IMR-90 (cell line): ENCODE data around the gene FNTB. TPM values are rescaled to one million over a fixed set of nuclear protein-coding genes. Genes with fewer than 3 reads are reported as not detected.

Experiments used
- ATAC-seq: fragments of 200-7000 bp; cut with Tn5 transposase; 2 replicates; pipeline ENCODE4 v1.9.1; 2020; ENCODE audit warnings: low read depth, mild to moderate bottlenecking, moderate library complexity
- BruUV-seq: library from RNA; stranded (reverse); fragments of 400-500 nt; replicated peaks from 2 replicates; lab custom pipeline; 2021; lab: Mats Ljungman, UMichigan
- CTCF ChIA-PET: fragments of 300-600 bp; formaldehyde crosslinking; extraction: SDS; loops from one replicate; lab custom pipeline; 2021; ENCODE audit warnings: antibody characterized with exemption; lab: Yijun Ruan, JAX
- POLR2A ChIA-PET: fragments of 300-600 bp; sonication (Branson Sonifier 250); formaldehyde crosslinking; loops from one replicate; lab custom pipeline; 2022; ENCODE audit warnings: antibody characterized with exemption; ENCODE audit not compliant: unreplicated experiment; lab: Charles Lee
- DNase-seq: peaks from one replicate; pipeline ENCODE4 v3.0.0; 2013
- H2AFZ ChIP-seq: replicated peaks from 2 replicates; pipeline ENCODE3; 2013; ENCODE audit warnings: low read length, mild to moderate bottlenecking; ENCODE audit not compliant: poor library complexity
- H2AK5ac ChIP-seq: 2 replicates; pipeline ENCODE4 v1.6.1; 2013; ENCODE audit warnings: low read depth, low read length, inconsistent platforms
- H2AK9ac ChIP-seq: replicated peaks from 2 replicates; pipeline ENCODE3; 2013; ENCODE audit warnings: mild to moderate bottlenecking, low read depth, low read length, moderate library complexity; ENCODE audit not compliant: poor library complexity
- H2BK120ac ChIP-seq: 2 replicates; pipeline ENCODE4 v1.6.1; 2013; ENCODE audit warnings: low read depth, low read length, inconsistent platforms
- H2BK15ac ChIP-seq: 3 replicates; pipeline ENCODE4 v1.6.1; 2013; ENCODE audit warnings: low read depth, low read length, inconsistent platforms
- H2BK20ac ChIP-seq: 2 replicates; pipeline ENCODE4 v1.6.1; 2013; ENCODE audit warnings: low read depth, mild to moderate bottlenecking, inconsistent platforms, low read length, moderate library complexity
- H2BK5ac ChIP-seq: 2 replicates; pipeline ENCODE4 v1.6.1; 2013; ENCODE audit warnings: mild to moderate bottlenecking, low read depth, low read length, inconsistent platforms; ENCODE audit not compliant: poor library complexity, severe bottlenecking
- H3K14ac ChIP-seq: replicated peaks from 2 replicates; pipeline ENCODE4 v1.6.1; 2013; ENCODE audit warnings: low read depth, low read length, inconsistent platforms
- H3K18ac ChIP-seq: 2 replicates; pipeline ENCODE4 v1.6.1; 2013; ENCODE audit warnings: low read depth, low read length, control low read depth
- H3K23ac ChIP-seq: 2 replicates; pipeline ENCODE4 v1.6.1; 2013; ENCODE audit warnings: low read depth, low read length, inconsistent platforms
- H3K27ac ChIP-seq: 2 replicates; pipeline ENCODE4 v1.5.1; 2013; ENCODE audit warnings: mild to moderate bottlenecking, control low read depth, low read length; ENCODE audit not compliant: insufficient read depth
- H3K27me3 ChIP-seq: 2 replicates; pipeline ENCODE4 v1.6.1; 2013; ENCODE audit warnings: low read length; ENCODE audit not compliant: control insufficient read depth, insufficient read depth
- H3K36me3 ChIP-seq: 2 replicates; pipeline ENCODE4 v1.6.1; 2013; ENCODE audit warnings: low read length, mixed read lengths; ENCODE audit not compliant: control insufficient read depth, insufficient read depth
- H3K4ac ChIP-seq: 2 replicates; pipeline ENCODE4 v1.6.1; 2013; ENCODE audit warnings: low read depth, low read length, inconsistent platforms
- H3K4me1 ChIP-seq: 2 replicates; pipeline ENCODE4 v1.6.1; 2013; ENCODE audit warnings: low read length, mixed read lengths; ENCODE audit not compliant: control insufficient read depth, insufficient read depth
- H3K4me2 ChIP-seq: 2 replicates; pipeline ENCODE4 v1.6.1; 2013; ENCODE audit warnings: low read depth, mild to moderate bottlenecking, control low read depth, low read length, moderate library complexity
- H3K4me3 ChIP-seq: 2 replicates; pipeline ENCODE4 v1.5.1; 2013; ENCODE audit warnings: low read depth, mild to moderate bottlenecking, control low read depth, low read length, moderate library complexity; ENCODE audit not compliant: insufficient read depth
- H3K56ac ChIP-seq: 2 replicates; pipeline ENCODE4 v1.6.1; 2013; ENCODE audit warnings: low read length, inconsistent platforms; ENCODE audit not compliant: insufficient read depth; ENCODE audit errors: extremely low read depth
- H3K79me1 ChIP-seq, 2 experiments: 2 replicates each; pipeline ENCODE4 v1.6.1; 2013; ENCODE audit warnings: low read length in 2 of 2, inconsistent platforms in 1 of 2, low read depth in 1 of 2
- H3K9ac ChIP-seq: 2 replicates; pipeline ENCODE4 v1.6.1; 2013; ENCODE audit warnings: low read depth, low read length, control low read depth
- H3K9me1 ChIP-seq: 2 replicates; pipeline ENCODE4 v1.6.1; 2013; ENCODE audit warnings: low read length, inconsistent platforms; ENCODE audit not compliant: insufficient read depth
- H3K9me3 ChIP-seq: 2 replicates; pipeline ENCODE4 v1.6.1; 2013; ENCODE audit warnings: low read length; ENCODE audit not compliant: control insufficient read depth, insufficient read depth
- H4K20me1 ChIP-seq: 2 replicates; pipeline ENCODE4 v1.6.1; 2013; ENCODE audit warnings: low read length, inconsistent platforms; ENCODE audit not compliant: insufficient read depth
- H4K5ac ChIP-seq: 2 replicates; pipeline ENCODE4 v1.6.1; 2013; ENCODE audit warnings: mild to moderate bottlenecking, low read depth, low read length, control low read depth
- H4K8ac ChIP-seq, 2 experiments: 2 replicates each; pipeline ENCODE4 v1.6.1; 2013; ENCODE audit warnings: low read depth in 2 of 2, low read length in 2 of 2, control low read depth in 1 of 2, inconsistent platforms in 1 of 2
- H4K91ac ChIP-seq: 2 replicates; pipeline ENCODE4 v1.6.1; 2013; ENCODE audit warnings: low read depth, low read length, inconsistent platforms; ENCODE audit not compliant: insufficient read depth
- BHLHE40 ChIP-seq: fragments of 150-350 bp; IDR thresholded peaks from 2 replicates; pipeline ENCODE4 v1.6.1; 2016; ENCODE audit warnings: mild to moderate bottlenecking, low read depth, low read length
- CEBPB ChIP-seq: IDR thresholded peaks from 2 replicates; pipeline ENCODE4 v1.6.1; 2012; ENCODE audit warnings: low read depth, low read length, improper control_type of control experiment
- CHD1 ChIP-seq: IDR thresholded peaks from 2 replicates; pipeline ENCODE4 v1.6.1; 2012; ENCODE audit warnings: low read depth, low read length, improper control_type of control experiment
- FOS ChIP-seq: fragments of 150-350 bp; IDR thresholded peaks from 2 replicates; pipeline ENCODE4 v1.6.1; 2016; ENCODE audit warnings: low read depth, low read length
- MAFK ChIP-seq: IDR thresholded peaks from 2 replicates; pipeline ENCODE4 v1.6.1; 2012; ENCODE audit warnings: low read depth, low read length, improper control_type of control experiment
- MAZ ChIP-seq: IDR thresholded peaks from 2 replicates; pipeline ENCODE4 v1.6.1; 2012; ENCODE audit warnings: low read depth, mild to moderate bottlenecking, low read length, improper control_type of control experiment, moderate library complexity, borderline replicate concordance
- RCOR1 ChIP-seq: IDR thresholded peaks from 2 replicates; pipeline ENCODE4 v1.6.1; 2012; ENCODE audit warnings: mild to moderate bottlenecking, low read length, improper control_type of control experiment; ENCODE audit not compliant: insufficient replicate concordance
- RFX5 ChIP-seq: IDR thresholded peaks from 2 replicates; pipeline ENCODE4 v1.8.0; 2012; ENCODE audit warnings: low read depth, mild to moderate bottlenecking, low read length, moderate library complexity
- SMC3 ChIP-seq: fragments of 150-350 bp; IDR thresholded peaks from 2 replicates; pipeline ENCODE4 v1.6.1; 2016; ENCODE audit warnings: low read depth, mild to moderate bottlenecking, antibody characterized with exemption, low read length, moderate library complexity
- WGBS, 2 experiments: methylation state at CpG; one replicate each; pipeline versions ENCODE4 v1.1.5 to v1.1.7; 2013; ENCODE audit warnings: missing lambda C conversion rate in 2 of 2; ENCODE audit not compliant: insufficient read length in 1 of 2; ENCODE audit errors: extremely low coverage in 2 of 2; 5-methylcytosine and 5-hydroxymethylcytosine counted together
- dilution Hi-C: fragments of 300-500 bp; cut with HindIII; formaldehyde crosslinking; loops from one replicate; pipeline ENCODE4 v1.14.3; 2018; ENCODE audit warnings: low sequenced_read_pairs; ENCODE audit not compliant: unreplicated experiment
- in situ Hi-C: fragments of 300-500 bp; cut with MboI; formaldehyde crosslinking; loops from 3 replicates; pipeline ENCODE4 v1.14.3; 2019; ENCODE audit warnings: low sequenced_read_pairs, inconsistent platforms, mixed read lengths
- intact Hi-C: fragments of 100-400 bp; cut with micrococcal nuclease; formaldehyde crosslinking; loops from 2 replicates; pipeline ENCODE4 v1.10.0; 2022
- polyA plus RNA-seq, 3 experiments: library from polyadenylated mRNA; depleted of rRNA; stranded (reverse); fragments of >200 nt; gene quantifications; 2 replicates each; pipeline ENCODE4 v1.2.3, GENCODE V29; 2012; ENCODE audit warnings: low replicate concordance in 1 of 3
- total RNA-seq: library from RNA; depleted of rRNA; stranded (reverse); fragments of >200 nt; gene quantifications from 2 replicates; pipeline ENCODE4 v1.2.3, GENCODE V29; 2012
- TF ChIP-seq, protein P1 (sequence below): conservative IDR thresholded peaks from 2 replicates; pipeline ENCODE4 v1.5.1; 2012; ENCODE audit warnings: mild to moderate bottlenecking, low read depth, low read length, improper control_type of control experiment

FNTB gene
- total and polyA plus RNA-seq, 2 of the 4 experiments (the other 2 are of a cell fraction), result 9.9 to 18.5 TPM

GRCh38 chr14:65035049-65035448 lies 48.4 kb downstream of the FNTB start:
- H4K5ac ChIP-seq, result no peak overlapping the region
- H2BK5ac ChIP-seq, result no peak overlapping the region
- no peak overlapping the region for H2AK5ac ChIP-seq
- intact Hi-C loops, result no loop called here
- no peaks in the 10 kb centered on the region for H3K79me1 ChIP-seq
- BruUV-seq, result no TSS peak
- H2AFZ ChIP-seq, result no peak overlapping the region
- no peaks in the 10 kb centered on the region for H4K20me1 ChIP-seq
- H3K9ac ChIP-seq, result no peak overlapping the region
- no peak overlapping the region for H4K91ac ChIP-seq
- TF ChIP-seq CHD1 (no peak), MAFK (no peak), SMC3 (no peak), BHLHE40 (no peak), RCOR1 (no peak), RFX5 (no peak), FOS (no peak), CEBPB (no peak), MAZ (no peak)
- TF ChIP-seq, protein P1, sequence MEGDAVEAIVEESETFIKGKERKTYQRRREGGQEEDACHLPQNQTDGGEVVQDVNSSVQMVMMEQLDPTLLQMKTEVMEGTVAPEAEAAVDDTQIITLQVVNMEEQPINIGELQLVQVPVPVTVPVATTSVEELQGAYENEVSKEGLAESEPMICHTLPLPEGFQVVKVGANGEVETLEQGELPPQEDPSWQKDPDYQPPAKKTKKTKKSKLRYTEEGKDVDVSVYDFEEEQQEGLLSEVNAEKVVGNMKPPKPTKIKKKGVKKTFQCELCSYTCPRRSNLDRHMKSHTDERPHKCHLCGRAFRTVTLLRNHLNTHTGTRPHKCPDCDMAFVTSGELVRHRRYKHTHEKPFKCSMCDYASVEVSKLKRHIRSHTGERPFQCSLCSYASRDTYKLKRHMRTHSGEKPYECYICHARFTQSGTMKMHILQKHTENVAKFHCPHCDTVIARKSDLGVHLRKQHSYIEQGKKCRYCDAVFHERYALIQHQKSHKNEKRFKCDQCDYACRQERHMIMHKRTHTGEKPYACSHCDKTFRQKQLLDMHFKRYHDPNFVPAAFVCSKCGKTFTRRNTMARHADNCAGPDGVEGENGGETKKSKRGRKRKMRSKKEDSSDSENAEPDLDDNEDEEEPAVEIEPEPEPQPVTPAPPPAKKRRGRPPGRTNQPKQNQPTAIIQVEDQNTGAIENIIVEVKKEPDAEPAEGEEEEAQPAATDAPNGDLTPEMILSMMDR, result no peak
- no peak overlapping the region for H4K8ac ChIP-seq
- H3K4me3 ChIP-seq, result no peak overlapping the region
- POLR2A ChIA-PET, result no interaction called here
- no peak overlapping the region for H2BK15ac ChIP-seq
- no peak overlapping the region for H3K27ac ChIP-seq
- in situ Hi-C loops, result no loop called here
- no peaks in the 10 kb centered on the region for H3K9me3 ChIP-seq
- H3K4ac ChIP-seq, result no peak overlapping the region
- H3K14ac ChIP-seq, result no peak overlapping the region
- H3K9me1 ChIP-seq, result peaks cover 2% of the 10 kb centered on the region; the same call in 1 of the 2 replicates
- no peak overlapping the region for H2AK9ac ChIP-seq
- DNase-seq (no peak), ATAC-seq (no peak; the same call in 1 of the 2 replicates)
- H3K4me1 ChIP-seq, result no peaks in the 10 kb centered on the region
- no peak overlapping the region for H3K4me2 ChIP-seq
- no peak overlapping the region for H3K56ac ChIP-seq
- dilution Hi-C loops, result no loop called here
- no peak overlapping the region for H3K18ac ChIP-seq
- no peak overlapping the region for H3K23ac ChIP-seq
- CTCF ChIA-PET, result interaction anchor here (1.6 kb wide), 1 partner anchor 13 kb away, joined by 4 read pairs; no protein-coding TSS in a partner anchor
- H2BK120ac ChIP-seq, result no peak overlapping the region
- WGBS, 2 experiments, result 37% methylated on average over 2 of the region's 4 CpGs; no CpG with 5 or more reads in 1 of the 2 experiments
- H2BK20ac ChIP-seq, result no peak overlapping the region
- no peaks in the 10 kb centered on the region for H3K27me3 ChIP-seq
- H3K36me3 ChIP-seq, result peaks cover 6% of the 10 kb centered on the region
